Mesodermal cell (in vitro differentiated cells): Measurements from ENCODE around the gene MICAL3.
"Not testable (repeated sequence)": the region's sequence is repeated elsewhere in the genome, so short reads cannot be mapped to it uniquely, and the experiment has no call there.

Experiments
- H3K27ac ChIP-seq: 2 replicates; pipeline ENCODE4 v1.7.0; 2013; ENCODE audit warnings: mild to moderate bottlenecking, low read depth, low read length, moderate library complexity; ENCODE audit not compliant: severe bottlenecking
- H3K36me3 ChIP-seq: 2 replicates; pipeline ENCODE4 v1.7.1; 2013; ENCODE audit warnings: mild to moderate bottlenecking, low read length, moderate library complexity; ENCODE audit not compliant: control insufficient read depth, insufficient read depth
- H3K4me1 ChIP-seq: one replicate; pipeline ENCODE4 v1.7.1; 2013; ENCODE audit warnings: mild to moderate bottlenecking, low read length; ENCODE audit not compliant: insufficient read depth, control insufficient read depth, poor library complexity, severe bottlenecking
- H3K4me3 ChIP-seq: 2 replicates; pipeline ENCODE4 v1.7.0; 2013; ENCODE audit warnings: low read length, control low read depth, mild to moderate bottlenecking; ENCODE audit not compliant: insufficient read depth, poor library complexity, severe bottlenecking; ENCODE audit errors: extremely low read depth
- H3K9me3 ChIP-seq: 2 replicates; pipeline ENCODE4 v1.7.1; 2013; ENCODE audit warnings: mild to moderate bottlenecking, low read length, moderate library complexity; ENCODE audit not compliant: control insufficient read depth
- WGBS, 2 experiments: methylation state at CpG; one replicate each; pipeline ENCODE4 v1.1.5; 2013; ENCODE audit warnings: missing lambda C conversion rate in 2 of 2; ENCODE audit not compliant: insufficient coverage in 2 of 2; 5-methylcytosine and 5-hydroxymethylcytosine counted together

Gene MICAL3

GRCh38 chr22:17884893-17885292, 139.5 kb downstream of the MICAL3 start:
- WGBS, 2 experiments: 87 to 96% methylated on average over 2 to 4 of the region's 8 CpGs
- Histone ChIP-seq H3K9me3 (no peaks in the 10 kb centered on the region), H3K4me3 (no peak overlapping the region), H3K36me3 (peaks cover 81% of the 10 kb centered on the region), H3K4me1 (no peaks in the 10 kb centered on the region), H3K27ac (no peak overlapping the region)

- 100% methylated on average over 3 of the region's 6 CpGs; no CpG with 5 or more reads in 1 of the 2 experiments for WGBS, 2 experiments
- Histone ChIP-seq H3K4me1 (no peaks in the 10 kb centered on the region), H3K27ac (no peak overlapping the region), H3K36me3 (peaks cover 85% of the 10 kb centered on the region), H3K9me3 (no peaks in the 10 kb centered on the region), H3K4me3 (no peak overlapping the region)
Measured at GRCh38 chr22:17884084-17884483, 140.3 kb downstream of the MICAL3 start.

DNA sequence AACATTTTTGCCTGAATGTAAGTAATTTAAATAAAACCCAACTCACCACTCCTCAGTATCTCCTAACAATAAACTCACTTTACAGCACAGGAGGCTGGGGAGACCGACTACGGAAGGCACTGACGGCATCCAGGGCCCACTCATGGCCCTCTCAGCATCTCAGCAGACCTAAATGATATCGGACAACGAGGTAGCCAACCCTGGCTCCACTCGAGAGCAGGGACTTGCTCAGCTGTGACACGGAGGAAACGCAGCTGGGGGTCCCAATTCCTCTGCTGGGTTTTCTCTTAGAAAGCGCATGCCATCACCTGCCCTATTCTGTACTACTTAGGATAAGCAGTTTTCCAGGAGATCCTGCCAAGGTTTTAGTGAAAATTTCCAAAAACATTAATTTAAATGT, 141.0 kb downstream of the MICAL3 start:
- Histone ChIP-seq H3K4me1 (no peaks in the 10 kb centered on the region), H3K36me3 (peaks cover 85% of the 10 kb centered on the region), H3K4me3 (no peak overlapping the region), H3K27ac (no peak overlapping the region), H3K9me3 (no peaks in the 10 kb centered on the region)
- WGBS, 2 experiments: 92 to 98% methylated on average over 8 to 9 of the region's 9 CpGs

DNA sequence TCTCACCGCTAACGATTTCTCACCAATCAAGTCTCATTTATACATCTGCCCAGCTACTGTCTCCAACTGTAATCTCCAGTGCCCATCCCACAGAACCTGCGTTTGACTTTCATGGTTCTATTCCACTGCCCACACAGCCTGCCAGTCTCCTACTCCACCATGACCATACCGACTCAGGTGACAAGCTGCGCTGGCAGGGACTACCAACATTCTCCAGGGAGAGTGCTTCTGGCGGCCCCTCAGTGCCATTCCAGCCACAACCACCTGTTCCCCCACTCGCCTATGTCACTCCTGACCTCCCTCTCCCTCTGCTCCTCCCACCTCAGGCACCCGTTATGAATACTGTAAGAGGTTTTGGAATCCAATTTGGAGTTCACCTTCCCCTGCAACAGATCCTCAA, 141.6 kb downstream of the MICAL3 start:
- H3K27ac ChIP-seq: no peak overlapping the region
- H3K4me3 ChIP-seq: no peak overlapping the region
- H3K9me3 ChIP-seq: no peaks in the 10 kb centered on the region
- H3K36me3 ChIP-seq: peaks cover 84% of the 10 kb centered on the region
- 93 to 98% methylated on average over 8 of the region's 8 CpGs for WGBS, 2 experiments
- H3K4me1 ChIP-seq: no peaks in the 10 kb centered on the region

DNA sequence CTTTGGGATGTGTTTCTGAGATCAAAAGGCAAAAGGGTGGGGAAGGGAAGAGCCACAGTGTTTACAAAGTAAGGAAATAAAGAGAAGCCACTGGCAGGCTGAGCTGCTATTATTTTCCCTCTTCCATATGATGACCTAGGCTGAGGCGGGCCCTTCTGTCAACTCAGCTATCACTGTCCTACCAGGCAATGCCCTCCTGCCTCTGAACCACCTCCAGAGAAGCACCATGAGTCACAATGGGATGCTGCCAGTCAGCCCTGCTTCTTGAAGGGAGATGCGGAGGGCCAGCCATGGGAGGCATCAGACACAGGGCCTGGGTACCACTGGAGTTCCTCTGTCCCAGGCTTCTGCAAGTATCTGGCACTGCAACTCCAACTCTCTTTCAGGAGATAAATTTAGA, 142.2 kb downstream of the MICAL3 start:
- no peaks in the 10 kb centered on the region for H3K4me1 ChIP-seq
- H3K9me3 ChIP-seq: no peaks in the 10 kb centered on the region
- no peak overlapping the region for H3K27ac ChIP-seq
- H3K36me3 ChIP-seq: peaks cover 83% of the 10 kb centered on the region
- 100% methylated on average over 1 to 2 of the region's 2 CpGs for WGBS, 2 experiments
- no peak overlapping the region for H3K4me3 ChIP-seq

- Histone ChIP-seq H3K36me3 (peaks cover 81% of the 10 kb centered on the region), H3K4me3 (no peak overlapping the region), H3K27ac (no peak overlapping the region), H3K4me1 (no peaks in the 10 kb centered on the region), H3K9me3 (no peaks in the 10 kb centered on the region)
- WGBS, 2 experiments: 98% methylated on average over 6 of the region's 6 CpGs
Measured at GRCh38 chr22:17881366-17881765, 143.0 kb downstream of the MICAL3 start.

GRCh38 chr22:17880468-17880867, 143.9 kb downstream of the MICAL3 start:
- Histone ChIP-seq H3K4me3 (no peak overlapping the region), H3K4me1 (no peaks in the 10 kb centered on the region), H3K36me3 (peaks cover 80% of the 10 kb centered on the region), H3K27ac (no peak overlapping the region), H3K9me3 (no peaks in the 10 kb centered on the region)
- WGBS, 2 experiments: 91 to 93% methylated on average over 10 of the region's 10 CpGs

GRCh38 chr22:17880020-17880419, 144.3 kb downstream of the MICAL3 start:
- Histone ChIP-seq H3K4me3 (no peak overlapping the region), H3K4me1 (no peaks in the 10 kb centered on the region), H3K9me3 (no peaks in the 10 kb centered on the region), H3K36me3 (peaks cover 82% of the 10 kb centered on the region), H3K27ac (no peak overlapping the region)
- 91 to 92% methylated on average over 17 of the region's 17 CpGs for WGBS, 2 experiments

DNA sequence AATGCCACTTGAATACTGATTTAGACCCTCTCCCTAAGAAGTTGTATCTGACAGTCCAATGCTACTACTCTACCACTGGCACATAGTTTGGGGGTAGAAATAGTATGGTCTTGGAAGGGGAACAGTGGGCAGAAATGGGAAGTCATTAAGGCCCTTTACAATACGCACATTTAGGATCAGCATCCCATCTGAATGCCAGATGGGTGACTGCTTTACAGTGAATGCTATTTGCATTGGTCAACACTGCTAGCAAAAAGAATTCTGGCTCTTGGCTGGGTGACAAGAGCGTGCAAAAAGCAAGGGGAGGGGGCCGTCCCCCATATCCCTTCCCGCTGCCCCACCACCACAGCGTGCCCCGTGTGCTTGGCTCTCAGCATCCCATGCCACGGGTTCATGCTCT, 145.4 kb downstream of the MICAL3 start:
- Histone ChIP-seq H3K36me3 (peaks cover 75% of the 10 kb centered on the region), H3K27ac (no peak overlapping the region), H3K9me3 (no peaks in the 10 kb centered on the region), H3K4me1 (no peaks in the 10 kb centered on the region), H3K4me3 (no peak overlapping the region)
- 92 to 94% methylated on average over 6 to 7 of the region's 7 CpGs for WGBS, 2 experiments

DNA sequence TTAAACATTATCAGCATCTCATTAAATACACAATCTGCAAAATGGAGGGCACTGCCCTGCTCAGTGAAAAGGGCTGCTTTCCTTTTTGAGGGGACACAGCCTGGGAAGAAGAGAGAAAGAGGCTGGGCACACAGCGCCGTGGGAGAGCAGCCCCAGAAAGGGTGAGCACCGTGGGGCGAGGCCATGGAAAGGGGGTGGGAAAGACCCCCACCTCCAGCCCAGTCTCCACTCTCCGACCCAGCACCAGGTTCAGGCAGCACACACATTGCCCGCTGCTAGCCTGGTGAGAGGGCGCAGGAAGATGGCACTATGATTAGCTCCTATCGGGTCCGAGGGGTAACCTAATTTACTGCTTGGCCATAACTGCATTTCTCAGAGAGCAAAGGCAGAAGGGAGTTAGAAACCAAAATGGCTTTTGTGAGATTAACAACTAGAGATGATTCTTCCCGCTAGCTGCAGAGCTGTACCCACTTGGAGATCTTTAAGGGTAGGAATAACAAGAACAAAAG, 146.1 kb downstream of the MICAL3 start:
- peaks cover 77% of the 10 kb centered on the region for H3K36me3 ChIP-seq
- 96 to 97% methylated on average over 5 to 10 of the region's 10 CpGs for WGBS, 2 experiments
- no peaks in the 10 kb centered on the region for H3K9me3 ChIP-seq
- H3K27ac ChIP-seq: no peak overlapping the region
- H3K4me3 ChIP-seq: no peak overlapping the region
- H3K4me1 ChIP-seq: no peaks in the 10 kb centered on the region

DNA sequence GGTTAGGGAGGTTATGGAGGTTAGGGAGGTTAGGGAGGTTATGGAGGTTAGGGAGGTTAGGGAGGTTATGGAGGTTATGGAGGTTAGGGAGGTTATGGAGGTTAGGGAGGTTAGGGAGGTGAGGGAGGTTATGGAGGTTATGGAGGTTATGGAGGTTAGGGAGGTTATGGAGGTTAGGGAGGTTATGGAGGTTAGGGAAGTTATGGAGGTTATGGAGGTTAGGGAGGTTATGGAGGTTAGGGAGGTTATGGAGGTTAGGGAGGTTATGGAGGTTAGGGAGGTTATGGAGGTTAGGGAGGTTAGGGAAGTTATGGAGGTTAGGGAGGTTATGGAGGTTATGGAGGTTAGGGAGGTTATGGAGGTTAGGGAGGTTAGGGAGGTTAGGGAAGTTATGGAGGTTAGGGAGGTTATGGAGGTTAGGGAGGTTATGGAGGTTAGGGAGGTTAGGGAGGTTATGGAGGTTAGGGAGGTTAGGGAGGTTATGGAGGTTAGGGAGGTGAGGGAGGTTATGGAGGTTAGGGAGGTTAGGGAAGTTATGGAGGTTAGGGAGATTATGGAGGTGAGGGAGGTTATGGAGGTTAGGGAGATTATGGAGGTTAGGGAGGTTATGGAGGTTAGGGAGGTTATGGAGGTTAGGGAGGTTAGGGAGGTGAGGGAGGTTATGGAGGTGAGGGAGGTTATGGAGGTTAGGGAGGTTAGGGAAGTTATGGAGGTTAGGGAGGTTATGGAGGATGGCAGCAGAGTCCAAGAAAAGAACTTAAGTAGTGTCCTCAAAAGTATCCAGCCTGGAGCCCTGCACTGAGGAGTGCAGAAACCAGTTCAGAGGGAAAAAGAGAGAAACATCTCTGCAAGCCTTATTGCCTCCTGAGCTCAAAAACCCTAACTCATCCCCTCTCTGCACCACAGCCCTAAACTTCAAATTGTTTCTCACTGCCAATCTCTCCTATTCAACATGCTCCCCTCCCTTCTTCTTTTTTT, 147.2 kb downstream of the MICAL3 start:
- not testable (repeated sequence) for H3K4me3 ChIP-seq, H3K4me1 ChIP-seq, H3K27ac ChIP-seq, H3K9me3 ChIP-seq
- peaks cover 77% of the 10 kb centered on the region for H3K36me3 ChIP-seq
